ENCODE results near the gene XYLT1. TPM values are rescaled to one million over a fixed set of nuclear protein-coding genes. Genes with fewer than 3 reads are reported as not detected.
A peak's percentile ranks its signal among the peaks of the same experiment; 100 is the strongest.

XYLT1 gene, protein sequence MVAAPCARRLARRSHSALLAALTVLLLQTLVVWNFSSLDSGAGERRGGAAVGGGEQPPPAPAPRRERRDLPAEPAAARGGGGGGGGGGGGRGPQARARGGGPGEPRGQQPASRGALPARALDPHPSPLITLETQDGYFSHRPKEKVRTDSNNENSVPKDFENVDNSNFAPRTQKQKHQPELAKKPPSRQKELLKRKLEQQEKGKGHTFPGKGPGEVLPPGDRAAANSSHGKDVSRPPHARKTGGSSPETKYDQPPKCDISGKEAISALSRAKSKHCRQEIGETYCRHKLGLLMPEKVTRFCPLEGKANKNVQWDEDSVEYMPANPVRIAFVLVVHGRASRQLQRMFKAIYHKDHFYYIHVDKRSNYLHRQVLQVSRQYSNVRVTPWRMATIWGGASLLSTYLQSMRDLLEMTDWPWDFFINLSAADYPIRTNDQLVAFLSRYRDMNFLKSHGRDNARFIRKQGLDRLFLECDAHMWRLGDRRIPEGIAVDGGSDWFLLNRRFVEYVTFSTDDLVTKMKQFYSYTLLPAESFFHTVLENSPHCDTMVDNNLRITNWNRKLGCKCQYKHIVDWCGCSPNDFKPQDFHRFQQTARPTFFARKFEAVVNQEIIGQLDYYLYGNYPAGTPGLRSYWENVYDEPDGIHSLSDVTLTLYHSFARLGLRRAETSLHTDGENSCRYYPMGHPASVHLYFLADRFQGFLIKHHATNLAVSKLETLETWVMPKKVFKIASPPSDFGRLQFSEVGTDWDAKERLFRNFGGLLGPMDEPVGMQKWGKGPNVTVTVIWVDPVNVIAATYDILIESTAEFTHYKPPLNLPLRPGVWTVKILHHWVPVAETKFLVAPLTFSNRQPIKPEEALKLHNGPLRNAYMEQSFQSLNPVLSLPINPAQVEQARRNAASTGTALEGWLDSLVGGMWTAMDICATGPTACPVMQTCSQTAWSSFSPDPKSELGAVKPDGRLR
- total RNA-seq (2016; rRNA removed; fragmentation: Illumina TruSeq; extraction: Trizol) (not detected in 2 replicates), polyA plus RNA-seq (2011; rRNA removed) (not detected in 2 replicates), polyA minus RNA-seq (2011; rRNA and poly(A)+ RNA removed; ENCODE audit: low replicate concordance) (0.89 TPM in 1 of 2 replicates, not detected in the other), Bru-seq, nascent RNA (percentile 6 among the genes with signal in this experiment), BruChase-seq, experiment 1, labeled RNA remaining after a 6-hour chase (percentile 3 among the genes with signal in this experiment), BruChase-seq, experiment 2, labeled RNA remaining after a 2-hour chase (percentile 6 among the genes with signal in this experiment)
- not detected in 2 replicates for total RNA-seq (2016; cell fraction: cytosol; rRNA removed; fragmentation: Illumina TruSeq; extraction: Trizol; ENCODE audit: low read depth)
- total RNA-seq (2016; cell fraction: insoluble cytoplasmic fraction; rRNA removed; fragmentation: Illumina TruSeq; extraction: Trizol), result not detected in 2 replicates
- not detected in 2 replicates for total RNA-seq (2016; cell fraction: membrane; rRNA removed; fragmentation: Illumina TruSeq; extraction: Trizol)
- not detected in 2 replicates for total RNA-seq (2016; cell fraction: nucleus; rRNA removed; fragmentation: Illumina TruSeq; extraction: Trizol)
- under 0.01 TPM in 1 of 2 replicates, not detected in the other for polyA plus RNA-seq (2011; cell fraction: cytosol; rRNA removed)
- 0.02 TPM in 2 replicates for polyA plus RNA-seq (2011; cell fraction: nucleus; rRNA removed)
- not detected in 2 replicates for polyA plus RNA-seq (2012)
- polyA plus RNA-seq (2016; cell fraction: cytosol; fragmentation: Illumina TruSeq; extraction: Trizol; ENCODE audit: low read depth), result not detected in 2 replicates
- not detected in 2 replicates for polyA plus RNA-seq (2016; cell fraction: insoluble cytoplasmic fraction; fragmentation: Illumina TruSeq; extraction: Trizol; ENCODE audit: low read depth)
- polyA plus RNA-seq (2016; cell fraction: membrane; fragmentation: Illumina TruSeq; extraction: Trizol; ENCODE audit: low read depth), result not detected in 2 replicates
- polyA plus RNA-seq (2016; cell fraction: nucleus; fragmentation: Illumina TruSeq; extraction: Trizol; ENCODE audit: insufficient read depth, low read depth), result not detected in 2 replicates
- not detected in 2 replicates for polyA minus RNA-seq (2011; cell fraction: cytosol; rRNA and poly(A)+ RNA removed)
- polyA minus RNA-seq (2011; cell fraction: nucleus; rRNA and poly(A)+ RNA removed), result not detected in 2 replicates
- long read RNA-seq, experiment 1, result 0 reads
- long read RNA-seq, experiment 2, result 0 reads

DNA sequence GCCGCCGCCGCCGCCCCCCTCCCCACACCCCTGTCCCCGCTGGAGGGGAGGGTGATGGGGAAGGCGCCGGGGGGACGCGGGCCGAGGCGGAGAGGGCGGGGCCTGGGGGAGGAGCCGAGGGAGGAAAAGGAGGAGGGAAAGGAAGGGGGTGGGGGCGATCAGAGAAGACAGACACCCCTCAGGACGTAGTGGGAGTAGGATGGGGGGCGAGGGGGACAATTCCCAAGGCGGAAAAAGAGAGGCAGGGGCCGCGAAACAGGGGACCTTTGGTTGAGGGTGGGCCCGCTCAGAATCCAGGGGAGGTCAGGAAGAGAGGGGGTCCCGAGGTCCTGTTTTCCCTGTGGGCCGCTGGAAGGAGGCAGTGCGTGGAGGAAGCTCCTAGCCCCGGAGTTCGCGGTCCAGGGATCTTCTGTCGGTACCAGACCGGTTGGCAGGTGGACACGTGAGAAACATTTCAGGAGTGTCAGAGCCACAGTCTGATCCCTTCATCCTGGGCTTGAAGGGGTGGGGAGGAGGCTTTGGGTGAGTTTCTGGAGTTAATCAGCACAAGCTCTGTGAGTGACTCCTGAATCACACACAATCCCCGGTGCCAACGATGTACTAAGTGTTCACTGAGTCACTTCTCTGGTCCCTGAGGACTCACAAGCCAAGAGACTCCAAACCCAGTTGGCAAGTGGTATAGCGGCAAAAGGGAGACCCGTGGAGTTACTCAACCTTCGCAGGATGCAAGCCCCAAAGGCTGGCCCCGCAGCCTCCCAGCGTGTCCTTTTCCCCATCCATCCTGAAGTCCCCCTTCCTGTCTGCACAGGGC lies at the start of gene XYLT1:
Gene XYLT1 (minus strand): TSS at position 53 of the 811 bp plus-strand sequence. CDS start 164 bp downstream, outside the sequence.
- no peak within 1 kb of the TSS for H2AFZ ChIP-seq (ENCODE audit: low read length)
- CTCF ChIA-PET (ENCODE audit: low intra/inter-chr PET ratio, low total read pairs), result no interaction called here
- ATAC-seq (no peak; the same call in 2 of the 3 replicates), DNase-seq (ENCODE audit: low spot score) (no peak), FAIRE-seq (no peak)
- H4K20me1 ChIP-seq (ENCODE audit: insufficient read depth, low read length), result no peaks in the 10 kb centered on the region; the same call in 1 of the 2 replicates
- no peaks in the 10 kb centered on the region for H3K9me3 ChIP-seq (ENCODE audit: low read length)
- 25% methylated on average over 32 of the region's 36 CpGs for WGBS (ENCODE audit: low lambda C conversion rate)
- H3K36me3 ChIP-seq (replicated peaks in 1 of 2; ENCODE audit: control insufficient read depth in 1 of 2, insufficient read depth in 2 of 2, low read length in 2 of 2), result no peaks in the 10 kb centered on the region
- TF ChIP-seq ZNF747 (CRISPR knock-in tag; IDR thresholded peaks at IDR 0.05; ENCODE audit: borderline replicate concordance) (no peak), ZNF766 (CRISPR knock-in tag; IDR thresholded peaks at IDR 0.05; ENCODE audit: borderline replicate concordance) (no peak), ARNT2 (CRISPR knock-in tag; IDR thresholded peaks at IDR 0.05; ENCODE audit: low read depth) (no peak)
- intact Hi-C loops (cut with micrococcal nuclease; ENCODE audit: unreplicated experiment) (no loop called here), in situ Hi-C loops (cut with HindIII; ENCODE audit: extremely low pct_ligation_motif_present, low pct_unique_long_range_greater_than_20kb) (loop anchor here (25.0 kb wide), 1 partner anchor 609 kb away; no protein-coding TSS in a partner anchor)
- no peaks in the 10 kb centered on the region for H3K79me2 ChIP-seq (ENCODE audit: insufficient read depth, low read length)
- POLR2A ChIA-PET, result no interaction called here
- H3K4me1 ChIP-seq (ENCODE audit: insufficient read depth, low read length), result no peaks in the 10 kb centered on the region
- peak within 1 kb of the TSS; percentile 40 for H3K4me2 ChIP-seq (ENCODE audit: low read depth, low read length)
- H3K9ac ChIP-seq (ENCODE audit: insufficient read depth, low read depth, low read length), result no peak within 1 kb of the TSS
- BruUV-seq (replicated peaks), result no TSS peak
- peak within 1 kb of the TSS in 2 of 3 experiments; percentile 19 to 38; a peak in 1 of 6 replicates for H3K4me3 ChIP-seq (replicated peaks in 1 of 3; ENCODE audit: insufficient read depth in 1 of 3, low read depth in 2 of 3, low read length in 3 of 3)
- peaks cover 21 to 80% of the 10 kb centered on the region in 2 experiments for H3K27me3 ChIP-seq (ENCODE audit: control insufficient read depth in 1 of 2, insufficient read depth in 2 of 2, low read length in 2 of 2)
- no peak within 1 kb of the TSS for H3K27ac ChIP-seq (ENCODE audit: extremely low read length, insufficient read depth, low read length)

Measured in HepG2 (cell line).